ENCODE measurements around the gene COA7.
A peak's percentile ranks its signal among the peaks of the same experiment; 100 is the strongest.

Gene COA7

GRCh38 chr1:52667290-52667689 is 30.9 kb downstream of the COA7 start:
- Mint-ChIP-seq H3K36me3 (peaks cover 12% of the 10 kb centered on the region), H3K9me3 (no peaks in the 10 kb centered on the region), H3K4me3 (no peak overlapping the region), H3K27ac (peak overlapping the region; percentile 10), H3K4me1 (no peaks in the 10 kb centered on the region)
- DNase-seq (ENCODE audit: low spot score in 2 of 2) = no peak
- ATAC-seq = no peak

GRCh38 chr1:52665006-52665941 is 32.9 kb downstream of the COA7 start:
- H3K4me1 Mint-ChIP-seq = no peaks in the 10 kb centered on the region
- DNase-seq (ENCODE audit: low spot score in 2 of 2) (no peak), ATAC-seq (no peak)
- H3K9me3 Mint-ChIP-seq = no peaks in the 10 kb centered on the region
- peaks cover 12% of the 10 kb centered on the region for H3K36me3 Mint-ChIP-seq
- peak overlapping the region; percentile 62 for H3K27ac Mint-ChIP-seq
- H3K4me3 Mint-ChIP-seq = no peak overlapping the region

- H3K4me3 Mint-ChIP-seq = no peak overlapping the region
- H3K4me1 Mint-ChIP-seq = peaks cover 12% of the 10 kb centered on the region
- no peaks in the 10 kb centered on the region for H3K9me3 Mint-ChIP-seq
- peak overlapping the region; percentile 27 for H3K27ac Mint-ChIP-seq
- peaks cover 12% of the 10 kb centered on the region for H3K36me3 Mint-ChIP-seq
- ATAC-seq (no peak), DNase-seq (ENCODE audit: low spot score in 2 of 2) (no peak)
Observed at GRCh38 chr1:52663716-52664115, 34.4 kb downstream of the COA7 start.

- Mint-ChIP-seq H3K4me1 (peaks cover 16% of the 10 kb centered on the region), H3K27ac (peak overlapping the region; percentile 27), H3K4me3 (no peak overlapping the region), H3K9me3 (no peaks in the 10 kb centered on the region), H3K36me3 (peaks cover 13% of the 10 kb centered on the region)
- ATAC-seq (no peak), DNase-seq (ENCODE audit: low spot score in 2 of 2) (no peak)
Observed at GRCh38 chr1:52662645-52663313, 35.4 kb downstream of the COA7 start.

- H3K4me1 Mint-ChIP-seq = peaks cover 24% of the 10 kb centered on the region
- ATAC-seq = no peak
- H3K36me3 Mint-ChIP-seq = peaks cover 13% of the 10 kb centered on the region
- no peak overlapping the region for H3K4me3 Mint-ChIP-seq
- no peaks in the 10 kb centered on the region for H3K9me3 Mint-ChIP-seq
- peak overlapping the region; percentile 95 for H3K27ac Mint-ChIP-seq
- DNase-seq (ENCODE audit: low spot score in 2 of 2) = no peak
Observed at GRCh38 chr1:52660807-52661206, 37.3 kb downstream of the COA7 start.

GRCh38 chr1:52659851-52660596 is 38.1 kb downstream of the COA7 start:
- DNase-seq (ENCODE audit: low spot score in 2 of 2) (no peak), ATAC-seq (no peak)
- Mint-ChIP-seq H3K4me1 (peaks cover 29% of the 10 kb centered on the region), H3K4me3 (peak overlapping the region; percentile 41), H3K27ac (peak overlapping the region; percentile 95), H3K9me3 (no peaks in the 10 kb centered on the region), H3K36me3 (peaks cover 13% of the 10 kb centered on the region)

GRCh38 chr1:52659356-52659755 is 38.8 kb downstream of the COA7 start:
- DNase-seq (ENCODE audit: low spot score in 2 of 2) = peak in 1 of 2 donors; percentile 66
- Mint-ChIP-seq H3K27ac (peak overlapping the region; percentile 95), H3K9me3 (no peaks in the 10 kb centered on the region), H3K36me3 (peaks cover 13% of the 10 kb centered on the region), H3K4me3 (peak overlapping the region; percentile 41), H3K4me1 (peaks cover 29% of the 10 kb centered on the region)
- peak; percentile 88 for ATAC-seq

- H3K4me3 Mint-ChIP-seq = peak overlapping the region; percentile 41
- H3K9me3 Mint-ChIP-seq = no peaks in the 10 kb centered on the region
- peak; percentile 87 for ATAC-seq
- peaks cover 29% of the 10 kb centered on the region for H3K4me1 Mint-ChIP-seq
- H3K27ac Mint-ChIP-seq = peak overlapping the region; percentile 95
- peaks cover 13% of the 10 kb centered on the region for H3K36me3 Mint-ChIP-seq
- no peak for DNase-seq (ENCODE audit: low spot score in 2 of 2)
Observed at GRCh38 chr1:52658795-52659194, 39.4 kb downstream of the COA7 start.

GRCh38 chr1:52657702-52658101 is 40.4 kb downstream of the COA7 start:
- H3K9me3 Mint-ChIP-seq = no peaks in the 10 kb centered on the region
- DNase-seq (ENCODE audit: low spot score in 2 of 2) = no peak
- ATAC-seq = no peak
- peaks cover 13% of the 10 kb centered on the region for H3K36me3 Mint-ChIP-seq
- H3K4me3 Mint-ChIP-seq = no peak overlapping the region
- H3K27ac Mint-ChIP-seq = peak overlapping the region; percentile 95
- H3K4me1 Mint-ChIP-seq = peaks cover 36% of the 10 kb centered on the region

- DNase-seq (ENCODE audit: low spot score in 2 of 2) (no peak), ATAC-seq (no peak)
- Mint-ChIP-seq H3K4me1 (peaks cover 32% of the 10 kb centered on the region), H3K36me3 (peaks cover 6% of the 10 kb centered on the region), H3K9me3 (no peaks in the 10 kb centered on the region), H3K27ac (peak overlapping the region; percentile 58), H3K4me3 (no peak overlapping the region)
Observed at GRCh38 chr1:52654063-52654462, 44.1 kb downstream of the COA7 start.

- H3K27ac Mint-ChIP-seq = peak overlapping the region; percentile 58
- H3K4me3 Mint-ChIP-seq = no peak overlapping the region
- H3K4me1 Mint-ChIP-seq = peaks cover 27% of the 10 kb centered on the region
- no peak for ATAC-seq
- no peaks in the 10 kb centered on the region for H3K9me3 Mint-ChIP-seq
- H3K36me3 Mint-ChIP-seq = no peaks in the 10 kb centered on the region
- no peak for DNase-seq (ENCODE audit: low spot score in 2 of 2)
Observed at GRCh38 chr1:52653207-52653849, 44.8 kb downstream of the COA7 start.

GRCh38 chr1:52651904-52652303 is 46.2 kb downstream of the COA7 start:
- H3K4me1 Mint-ChIP-seq = peaks cover 21% of the 10 kb centered on the region
- ATAC-seq = no peak

GRCh38 chr1:52645261-52645660 is 52.9 kb downstream of the COA7 start:
- Mint-ChIP-seq H3K9me3 (no peaks in the 10 kb centered on the region), H3K4me3 (no peak overlapping the region), H3K27ac (peak overlapping the region; percentile 0), H3K36me3 (peaks cover 35% of the 10 kb centered on the region), H3K4me1 (peaks cover 28% of the 10 kb centered on the region)
- ATAC-seq = no peak
- no peak for DNase-seq (ENCODE audit: low spot score in 2 of 2)

More at GRCh38 chr1:52651904-52652303, 46.2 kb downstream of the COA7 start:
- Mint-ChIP-seq H3K4me3 (no peak overlapping the region), H3K27ac (peak overlapping the region; percentile 45), H3K36me3 (peaks cover 2% of the 10 kb centered on the region), H3K9me3 (no peaks in the 10 kb centered on the region)
- no peak for DNase-seq (ENCODE audit: low spot score in 2 of 2)

- Mint-ChIP-seq H3K4me1 (peaks cover 49% of the 10 kb centered on the region), H3K9me3 (no peaks in the 10 kb centered on the region), H3K36me3 (peaks cover 31% of the 10 kb centered on the region), H3K27ac (peak overlapping the region; percentile 81), H3K4me3 (no peak overlapping the region)
- ATAC-seq (no peak), DNase-seq (ENCODE audit: low spot score in 2 of 2) (no peak)
Observed at GRCh38 chr1:52641307-52641706, 56.8 kb downstream of the COA7 start.

- H3K4me1 Mint-ChIP-seq = peaks cover 54% of the 10 kb centered on the region
- H3K27ac Mint-ChIP-seq = peak overlapping the region; percentile 81
- ATAC-seq (no peak), DNase-seq (ENCODE audit: low spot score in 2 of 2) (no peak)
- H3K9me3 Mint-ChIP-seq = no peaks in the 10 kb centered on the region
- H3K4me3 Mint-ChIP-seq = no peak overlapping the region
- peaks cover 30% of the 10 kb centered on the region for H3K36me3 Mint-ChIP-seq
Observed at GRCh38 chr1:52640697-52641096, 57.5 kb downstream of the COA7 start.
